Kidney epithelial cell (primary cell): ENCODE data around the gene LNP1. TPM values are rescaled to one million over a fixed set of nuclear protein-coding genes. Genes with fewer than 3 reads are reported as not detected.

Experiments used
- DNase-seq: peaks from one replicate; pipeline ENCODE4 v3.0.0-alpha.2; 2010; ENCODE audit warnings: low read depth
- H3K27me3 ChIP-seq: 2 replicates; pipeline ENCODE4 v1.6.0; 2011; ENCODE audit warnings: low read length; ENCODE audit not compliant: control insufficient read depth, insufficient read depth
- H3K36me3 ChIP-seq: 2 replicates; pipeline ENCODE4 v1.5.1; 2011; ENCODE audit warnings: low read length; ENCODE audit not compliant: control insufficient read depth, insufficient read depth
- H3K4me3 ChIP-seq: 2 replicates; pipeline ENCODE4 v1.5.1; 2011; ENCODE audit warnings: low read depth, mild to moderate bottlenecking, control low read depth, low read length
- CTCF ChIP-seq: IDR thresholded peaks from 2 replicates; pipeline ENCODE4 v1.5.1; 2011; ENCODE audit warnings: mild to moderate bottlenecking, moderate library complexity, low read length, control low read depth, inconsistent platforms; ENCODE audit not compliant: insufficient read depth, poor library complexity, severe bottlenecking
- total RNA-seq: library from RNA; depleted of rRNA; stranded (reverse); fragments of >200 nt; gene quantifications from 2 replicates; pipeline ENCODE4 v1.2.3, GENCODE V29; 2015

Gene LNP1
- total RNA-seq, 1 donor from 2014 or later = 1.6 TPM

GRCh38 chr3:100359035-100359434 is 42.3 kb upstream of the LNP1 start:
- DNase-seq = no peak
- no peak for TF ChIP-seq CTCF
- H3K27me3 ChIP-seq = no peaks in the 10 kb centered on the region
- no peak overlapping the region for H3K4me3 ChIP-seq
- H3K36me3 ChIP-seq = no peaks in the 10 kb centered on the region

- no peak for DNase-seq
- Histone ChIP-seq H3K4me3 (no peak overlapping the region), H3K36me3 (no peaks in the 10 kb centered on the region), H3K27me3 (no peaks in the 10 kb centered on the region)
- no peak for TF ChIP-seq CTCF
These were observed 40.4 kb upstream of the LNP1 start for GRCh38 chr3:100360757-100361496.

GRCh38 chr3:100361897-100362296 is 39.4 kb upstream of the LNP1 start:
- no peak for TF ChIP-seq CTCF
- Histone ChIP-seq H3K36me3 (no peaks in the 10 kb centered on the region), H3K27me3 (no peaks in the 10 kb centered on the region), H3K4me3 (no peak overlapping the region)
- DNase-seq = no peak

- no peak for TF ChIP-seq CTCF
- no peaks in the 10 kb centered on the region for H3K36me3 ChIP-seq
- no peak for DNase-seq
These were observed 36.9 kb upstream of the LNP1 start for GRCh38 chr3:100364421-100364820.

GRCh38 chr3:100366424-100366823 is 34.9 kb upstream of the LNP1 start:
- DNase-seq = no peak
- Histone ChIP-seq H3K36me3 (no peaks in the 10 kb centered on the region), H3K4me3 (no peak overlapping the region), H3K27me3 (no peaks in the 10 kb centered on the region)
- TF ChIP-seq CTCF = no peak

More at GRCh38 chr3:100364421-100364820, 36.9 kb upstream of the LNP1 start:
- no peaks in the 10 kb centered on the region for H3K27me3 ChIP-seq
- H3K4me3 ChIP-seq = no peak overlapping the region

- no peaks in the 10 kb centered on the region for H3K27me3 ChIP-seq
- H3K4me3 ChIP-seq = no peak overlapping the region
- no peak for TF ChIP-seq CTCF
- H3K36me3 ChIP-seq = no peaks in the 10 kb centered on the region
- no peak for DNase-seq
These were observed 32.9 kb upstream of the LNP1 start for GRCh38 chr3:100368441-100368840.
